Measurements from ENCODE around the gene ARHGAP40. TPM values are rescaled to one million over a fixed set of nuclear protein-coding genes. Genes with fewer than 3 reads are reported as not detected.

Gene ARHGAP40
- total and polyA plus RNA-seq, 2 experiments from 2014 or later, result 0.21 TPM; not detected in 1

DNA sequence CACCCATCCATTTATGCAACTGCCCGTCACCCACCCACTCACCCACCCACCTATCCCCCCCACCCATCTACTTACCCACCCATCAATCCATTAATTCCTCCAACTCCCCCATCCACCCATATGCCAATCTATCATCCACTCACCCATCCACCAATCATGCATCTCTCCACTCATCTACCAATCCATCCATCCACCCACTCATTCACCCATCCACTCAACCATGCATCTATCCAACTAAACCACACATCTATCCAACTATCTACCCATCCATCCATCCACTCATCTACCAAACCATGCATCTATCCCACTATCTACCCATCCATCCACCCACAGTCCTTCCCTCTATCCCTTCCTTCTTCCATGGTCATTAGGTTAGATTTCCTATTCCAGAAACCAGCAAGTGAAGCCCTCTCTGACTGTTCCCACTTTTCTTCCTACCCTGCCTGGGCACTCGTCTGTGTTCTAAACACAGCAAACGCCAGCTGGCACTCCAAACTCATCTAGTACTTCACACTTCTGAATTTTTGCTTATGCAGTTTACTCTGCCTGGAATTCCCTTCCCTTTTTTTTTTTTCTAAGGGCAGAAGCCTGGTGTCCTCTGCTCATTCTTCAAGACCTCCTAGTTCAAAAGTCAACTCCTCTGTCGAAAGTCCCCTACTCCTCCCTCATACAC, 43.1 kb downstream of the ARHGAP40 start (continued):
- TF ChIP-seq, protein P1, sequence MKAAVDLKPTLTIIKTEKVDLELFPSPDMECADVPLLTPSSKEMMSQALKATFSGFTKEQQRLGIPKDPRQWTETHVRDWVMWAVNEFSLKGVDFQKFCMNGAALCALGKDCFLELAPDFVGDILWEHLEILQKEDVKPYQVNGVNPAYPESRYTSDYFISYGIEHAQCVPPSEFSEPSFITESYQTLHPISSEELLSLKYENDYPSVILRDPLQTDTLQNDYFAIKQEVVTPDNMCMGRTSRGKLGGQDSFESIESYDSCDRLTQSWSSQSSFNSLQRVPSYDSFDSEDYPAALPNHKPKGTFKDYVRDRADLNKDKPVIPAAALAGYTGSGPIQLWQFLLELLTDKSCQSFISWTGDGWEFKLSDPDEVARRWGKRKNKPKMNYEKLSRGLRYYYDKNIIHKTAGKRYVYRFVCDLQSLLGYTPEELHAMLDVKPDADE (IDR thresholded peaks at IDR 0.05), result no peak
- no peak for TF ChIP-seq ZNF114 (CRISPR knock-in tag; IDR thresholded peaks at IDR 0.05)
- TF ChIP-seq JUNB (IDR thresholded peaks at IDR 0.05; ENCODE audit: unreplicated experiment), result no peak
- TF ChIP-seq STAT1 (IDR thresholded peaks at IDR 0.05; ENCODE audit: unreplicated experiment), result no peak
- TF ChIP-seq EZH2phosphoT487 (IDR thresholded peaks at IDR 0.05; ENCODE audit: unreplicated experiment), result no peak

DNA sequence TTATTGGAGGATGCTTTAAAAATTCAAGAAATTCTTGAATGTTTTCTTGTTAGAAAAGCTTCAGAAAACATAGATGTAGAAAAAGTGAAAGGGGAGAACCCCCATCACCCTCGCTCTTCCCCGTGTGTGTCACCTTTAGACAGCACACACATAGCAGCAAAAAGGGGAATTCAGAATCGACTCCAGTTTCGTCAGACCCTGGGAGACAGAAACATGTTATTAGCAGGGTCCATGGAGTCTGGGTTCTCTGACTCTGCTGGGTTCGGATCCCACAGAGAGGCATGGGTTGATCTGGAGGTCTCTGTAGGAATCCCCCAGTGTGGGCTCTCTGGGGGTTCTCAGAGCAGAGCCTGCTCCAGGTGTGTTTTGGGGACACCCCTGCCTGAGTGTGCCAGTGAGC, 43.7 kb downstream of the ARHGAP40 start:
- Mint-ChIP-seq H3K4me3 (no peak overlapping the region; the same call in 2 of the 3 replicates), H3K27ac (no peak overlapping the region), H3K36me3 (ENCODE audit: low read depth) (no peaks in the 10 kb centered on the region), H3K27me3 (ENCODE audit: insufficient read depth, low read depth, poor library complexity) (peaks cover 46% of the 10 kb centered on the region), H3K4me1 (peaks cover 7% of the 10 kb centered on the region; the same call in 2 of the 3 replicates), H3K9me3 (no peaks in the 10 kb centered on the region; the same call in 2 of the 3 replicates)
- Histone ChIP-seq H2AFZ (peak overlapping the region; percentile 93; the same call in 1 of the 2 replicates), H3K4me2 (peak overlapping the region; percentile 91), H3K9me2 (ENCODE audit: insufficient read depth) (no peaks in the 10 kb centered on the region), H3K27ac (ENCODE audit: low read depth) (no peak overlapping the region), H3K79me2 (replicated peaks; ENCODE audit: insufficient read depth) (no peaks in the 10 kb centered on the region), H3K4me3 (peak overlapping the region; percentile 65; the same call in 1 of the 2 replicates), H3K36me3 (ENCODE audit: insufficient read depth) (no peaks in the 10 kb centered on the region), H3K4me1 (ENCODE audit: insufficient read depth) (0 out of 2 replicates have a peak, but pooled peaks cover 5% of the 10 kb centered on the region), H3F3A (replicated peaks; ENCODE audit: low read depth) (no peaks in the 10 kb centered on the region), H4K20me1 (replicated peaks; ENCODE audit: insufficient read depth) (no peaks in the 10 kb centered on the region), H3K27me3 (ENCODE audit: insufficient read depth) (peaks cover 64% of the 10 kb centered on the region)
- TF ChIP-seq EZH2 (IDR thresholded peaks at IDR 0.05; ENCODE audit: low read depth, unreplicated experiment) (peak; percentile 11), EZH2phosphoT487 (IDR thresholded peaks at IDR 0.05; ENCODE audit: unreplicated experiment) (no peak)
- ATAC-seq (no peak), DNase-seq (ENCODE audit: low spot score) (no peak)

DNA sequence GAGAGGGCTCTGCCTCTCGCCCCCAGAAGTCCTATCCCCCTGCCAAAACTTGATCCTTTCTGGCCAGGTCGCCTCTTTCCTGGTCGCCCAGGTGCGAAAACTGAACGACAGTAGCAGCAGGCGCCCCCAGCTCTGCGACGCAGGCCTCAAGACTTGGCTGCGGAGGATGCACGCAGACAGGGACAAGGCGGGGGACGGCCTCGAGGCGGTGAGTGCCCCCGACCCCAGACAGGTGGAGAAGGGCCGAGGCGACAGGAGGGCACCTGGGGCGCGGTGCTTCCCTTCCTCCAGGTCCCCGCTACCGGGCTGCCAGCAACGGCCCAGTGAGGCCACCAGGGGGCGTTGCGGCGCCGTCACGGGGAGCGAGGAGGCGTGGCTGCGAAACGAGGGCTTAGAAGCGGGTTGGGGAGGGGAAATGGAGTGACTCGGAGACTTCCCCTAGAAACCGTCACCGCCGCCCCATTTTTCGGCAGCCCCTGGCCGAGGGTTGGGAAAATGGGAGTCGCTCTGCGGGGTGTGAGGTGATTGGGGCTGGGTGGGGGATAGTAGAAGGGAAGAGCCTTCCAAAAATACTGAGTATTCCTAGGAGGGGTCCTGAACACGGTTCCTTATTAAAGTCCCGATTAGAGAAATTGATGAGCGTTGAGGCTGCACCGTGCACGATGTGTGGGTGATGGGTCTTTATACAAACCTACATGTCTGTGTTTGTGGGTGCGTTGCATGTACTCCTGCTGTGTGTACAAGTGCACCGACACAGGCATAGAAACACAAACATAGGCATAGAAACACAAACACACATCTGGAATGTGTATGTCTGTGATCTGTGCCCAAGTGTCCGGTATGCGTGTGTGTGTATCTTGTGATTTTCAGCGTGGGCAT, 44.6 kb downstream of the ARHGAP40 start:
- Mint-ChIP-seq H3K4me3 (peak overlapping the region; percentile 74), H3K27ac (no peak overlapping the region), H3K4me1 (peaks cover 7% of the 10 kb centered on the region; the same call in 2 of the 3 replicates), H3K27me3 (ENCODE audit: insufficient read depth, low read depth, poor library complexity) (peaks cover 45% of the 10 kb centered on the region), H3K36me3 (ENCODE audit: low read depth) (no peaks in the 10 kb centered on the region), H3K9me3 (no peaks in the 10 kb centered on the region; the same call in 2 of the 3 replicates)
- Histone ChIP-seq H3K9me2 (ENCODE audit: insufficient read depth) (0 out of 2 replicates have a peak, but pooled peaks cover 3% of the 10 kb centered on the region), H4K20me1 (replicated peaks; ENCODE audit: insufficient read depth) (0 out of 2 replicates have a peak, but pooled peaks cover 2% of the 10 kb centered on the region), H3K4me2 (peak overlapping the region; percentile 91), H3K27me3 (ENCODE audit: insufficient read depth) (peaks cover 67% of the 10 kb centered on the region), H3K36me3 (ENCODE audit: insufficient read depth) (no peaks in the 10 kb centered on the region), H3K79me2 (replicated peaks; ENCODE audit: insufficient read depth) (no peaks in the 10 kb centered on the region), H3K4me1 (ENCODE audit: insufficient read depth) (0 out of 2 replicates have a peak, but pooled peaks cover 5% of the 10 kb centered on the region), H3K27ac (ENCODE audit: low read depth) (no peak overlapping the region), H2AFZ (peak overlapping the region; percentile 93), H3K4me3 (peak overlapping the region; percentile 65), H3F3A (replicated peaks; ENCODE audit: low read depth) (no peaks in the 10 kb centered on the region)
- DNase-seq (ENCODE audit: low spot score) (peak; percentile 92), ATAC-seq (peak; percentile 86)
- TF ChIP-seq, protein P1 (IDR thresholded peaks at IDR 0.05), result no peak
- TF ChIP-seq, protein P2, sequence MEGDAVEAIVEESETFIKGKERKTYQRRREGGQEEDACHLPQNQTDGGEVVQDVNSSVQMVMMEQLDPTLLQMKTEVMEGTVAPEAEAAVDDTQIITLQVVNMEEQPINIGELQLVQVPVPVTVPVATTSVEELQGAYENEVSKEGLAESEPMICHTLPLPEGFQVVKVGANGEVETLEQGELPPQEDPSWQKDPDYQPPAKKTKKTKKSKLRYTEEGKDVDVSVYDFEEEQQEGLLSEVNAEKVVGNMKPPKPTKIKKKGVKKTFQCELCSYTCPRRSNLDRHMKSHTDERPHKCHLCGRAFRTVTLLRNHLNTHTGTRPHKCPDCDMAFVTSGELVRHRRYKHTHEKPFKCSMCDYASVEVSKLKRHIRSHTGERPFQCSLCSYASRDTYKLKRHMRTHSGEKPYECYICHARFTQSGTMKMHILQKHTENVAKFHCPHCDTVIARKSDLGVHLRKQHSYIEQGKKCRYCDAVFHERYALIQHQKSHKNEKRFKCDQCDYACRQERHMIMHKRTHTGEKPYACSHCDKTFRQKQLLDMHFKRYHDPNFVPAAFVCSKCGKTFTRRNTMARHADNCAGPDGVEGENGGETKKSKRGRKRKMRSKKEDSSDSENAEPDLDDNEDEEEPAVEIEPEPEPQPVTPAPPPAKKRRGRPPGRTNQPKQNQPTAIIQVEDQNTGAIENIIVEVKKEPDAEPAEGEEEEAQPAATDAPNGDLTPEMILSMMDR (conservative IDR thresholded peaks at IDR 0.05; ENCODE audit: low read depth in 2 of 2), result peak; percentile 75 to 99
- TF ChIP-seq EZH2 (IDR thresholded peaks at IDR 0.05; ENCODE audit: low read depth, unreplicated experiment) (no peak), EZH2phosphoT487 (IDR thresholded peaks at IDR 0.05; ENCODE audit: unreplicated experiment) (no peak), ZNF114 (CRISPR knock-in tag; IDR thresholded peaks at IDR 0.05) (no peak), ZNF331 (CRISPR knock-in tag; IDR thresholded peaks at IDR 0.05; ENCODE audit: low read depth) (no peak), CREB1 (CRISPR knock-in tag; IDR thresholded peaks at IDR 0.05; ENCODE audit: low read depth) (peak; percentile 54; the same call in 1 of the 2 replicates)
- TF ChIP-seq, protein P3, sequence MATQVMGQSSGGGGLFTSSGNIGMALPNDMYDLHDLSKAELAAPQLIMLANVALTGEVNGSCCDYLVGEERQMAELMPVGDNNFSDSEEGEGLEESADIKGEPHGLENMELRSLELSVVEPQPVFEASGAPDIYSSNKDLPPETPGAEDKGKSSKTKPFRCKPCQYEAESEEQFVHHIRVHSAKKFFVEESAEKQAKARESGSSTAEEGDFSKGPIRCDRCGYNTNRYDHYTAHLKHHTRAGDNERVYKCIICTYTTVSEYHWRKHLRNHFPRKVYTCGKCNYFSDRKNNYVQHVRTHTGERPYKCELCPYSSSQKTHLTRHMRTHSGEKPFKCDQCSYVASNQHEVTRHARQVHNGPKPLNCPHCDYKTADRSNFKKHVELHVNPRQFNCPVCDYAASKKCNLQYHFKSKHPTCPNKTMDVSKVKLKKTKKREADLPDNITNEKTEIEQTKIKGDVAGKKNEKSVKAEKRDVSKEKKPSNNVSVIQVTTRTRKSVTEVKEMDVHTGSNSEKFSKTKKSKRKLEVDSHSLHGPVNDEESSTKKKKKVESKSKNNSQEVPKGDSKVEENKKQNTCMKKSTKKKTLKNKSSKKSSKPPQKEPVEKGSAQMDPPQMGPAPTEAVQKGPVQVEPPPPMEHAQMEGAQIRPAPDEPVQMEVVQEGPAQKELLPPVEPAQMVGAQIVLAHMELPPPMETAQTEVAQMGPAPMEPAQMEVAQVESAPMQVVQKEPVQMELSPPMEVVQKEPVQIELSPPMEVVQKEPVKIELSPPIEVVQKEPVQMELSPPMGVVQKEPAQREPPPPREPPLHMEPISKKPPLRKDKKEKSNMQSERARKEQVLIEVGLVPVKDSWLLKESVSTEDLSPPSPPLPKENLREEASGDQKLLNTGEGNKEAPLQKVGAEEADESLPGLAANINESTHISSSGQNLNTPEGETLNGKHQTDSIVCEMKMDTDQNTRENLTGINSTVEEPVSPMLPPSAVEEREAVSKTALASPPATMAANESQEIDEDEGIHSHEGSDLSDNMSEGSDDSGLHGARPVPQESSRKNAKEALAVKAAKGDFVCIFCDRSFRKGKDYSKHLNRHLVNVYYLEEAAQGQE (IDR thresholded peaks at IDR 0.05; ENCODE audit: unreplicated experiment), result no peak
